HCT116 (cell line): ENCODE data around the gene HLA-F. TPM values are rescaled to one million over a fixed set of nuclear protein-coding genes. Genes with fewer than 3 reads are reported as not detected.

Experiments
- ATAC-seq: fragments of 200-7000 bp; cut with Tn5 transposase; 2 replicates; pipeline ENCODE4 v1.9.1; 2020; ENCODE audit warnings: mild to moderate bottlenecking, moderate library complexity
- BruUV-seq: library from RNA; stranded (reverse); fragments of 400-500 nt; replicated peaks from 2 replicates; lab custom pipeline; 2021; lab: Mats Ljungman, UMichigan
- CTCF ChIA-PET: fragments of 300-600 bp; sonication (Branson Sonifier 250); formaldehyde crosslinking; loops from one replicate; lab custom pipeline; 2021; ENCODE audit warnings: antibody characterized with exemption; lab: Charles Lee
- POLR2A ChIA-PET: fragments of 300-600, 350-600 bp; sonication (Branson Sonifier 250); formaldehyde crosslinking; loops from one replicate; lab custom pipeline; 2021; ENCODE audit warnings: antibody characterized with exemption; lab: Charles Lee
- RAD21 ChIA-PET, 2 experiments: fragments of 300-600 bp; sonication (Branson Sonifier 250); formaldehyde crosslinking; loops; one replicate each; lab custom pipeline; 2023; ENCODE audit warnings: low total read pairs in 2 of 2; ENCODE audit not compliant: uncharacterized antibody in 2 of 2, unreplicated experiment in 2 of 2, low non-redundant PET in 1 of 2; lab: Charles Lee
- DNase-seq: peaks from one replicate; pipeline ENCODE4 v3.0.0-alpha.2; 2010; ENCODE audit warnings: low read depth, low spot score
- H2AFZ ChIP-seq: fragments of 200-600 bp; shearing (Covaris generic), sonication (generic); 2 replicates; pipeline ENCODE4 v1.6.1; 2017; ENCODE audit warnings: low read depth, mixed run types, mixed read lengths, antibody characterized with exemption, low read length; ENCODE audit not compliant: poor library complexity, severe bottlenecking
- H3K27ac ChIP-seq: 2 replicates; pipeline ENCODE4 v1.5.1; 2012; ENCODE audit warnings: low read depth, low read length
- H3K27me3 ChIP-seq: fragments of 200-600 bp; sonication (generic); 2 replicates; pipeline ENCODE4 v1.6.1; 2016; ENCODE audit warnings: mixed run types, low read length, mixed read lengths; ENCODE audit not compliant: insufficient read depth
- H3K36me3 ChIP-seq, 2 experiments: fragments of 200-500 bp in 1 of 2; fragments of 200-600 bp in 1 of 2; sonication (Bioruptor generic) in 1 of 2; sonication (generic) in 1 of 2; 2 replicates each; pipeline versions ENCODE4 v1.5.1 to v1.6.1; 2014 to 2016; ENCODE audit warnings: low read length in 2 of 2, inconsistent platforms in 1 of 2, mixed read lengths in 1 of 2, mixed run types in 1 of 2; ENCODE audit not compliant: insufficient read depth in 2 of 2, control insufficient read depth in 1 of 2
- H3K4me1 ChIP-seq, 2 experiments: fragments of 200-600 bp in 1 of 2; sonication (generic) in 1 of 2; 2 replicates each; pipeline versions ENCODE4 v1.5.1 to v1.6.1; 2012 to 2017; ENCODE audit warnings: low read length in 2 of 2, inconsistent platforms in 1 of 2, mild to moderate bottlenecking in 1 of 2, mixed read lengths in 1 of 2, mixed run types in 1 of 2, moderate library complexity in 1 of 2; ENCODE audit not compliant: insufficient read depth in 2 of 2, control insufficient read depth in 1 of 2
- H3K4me2 ChIP-seq: fragments of 200-600 bp; sonication (generic); 2 replicates; pipeline ENCODE4 v1.6.1; 2017; ENCODE audit warnings: mixed run types, low read length, mixed read lengths
- H3K4me3 ChIP-seq, 2 experiments: fragments of 200-600 bp in 1 of 2; sonication (generic) in 1 of 2; replicated peaks in 1 of 2; 2 replicates each; pipeline ENCODE4 v1.5.1; 2011 to 2016; ENCODE audit warnings: low read length in 2 of 2, control low read depth in 1 of 2, low read depth in 1 of 2, mild to moderate bottlenecking in 1 of 2, mixed read lengths in 1 of 2, mixed run types in 1 of 2
- H3K79me2 ChIP-seq: fragments of 200-600 bp; sonication (generic); 2 replicates; pipeline ENCODE4 v1.6.1; 2017; ENCODE audit warnings: mild to moderate bottlenecking, mixed run types, low read length, moderate library complexity, mixed read lengths; ENCODE audit not compliant: insufficient read depth
- H3K9ac ChIP-seq: fragments of 200-600 bp; sonication (generic); 2 replicates; pipeline ENCODE4 v1.6.1; 2016; ENCODE audit warnings: low read length, mixed read lengths
- H3K9me2 ChIP-seq: fragments of 200-600 bp; sonication (generic), shearing (Covaris generic); 2 replicates; pipeline ENCODE4 v1.6.1; 2017; ENCODE audit warnings: mixed run types, mild to moderate bottlenecking, moderate library complexity; ENCODE audit not compliant: insufficient read depth
- H3K9me3 ChIP-seq, 2 experiments: fragments of 200-500 bp in 1 of 2; fragments of 200-600 bp in 1 of 2; sonication (Bioruptor generic) in 1 of 2; sonication (generic) in 1 of 2; 2 replicates each; pipeline ENCODE4 v1.6.1; 2014 to 2017; ENCODE audit warnings: low read length in 2 of 2, mixed read lengths in 2 of 2, inconsistent platforms in 1 of 2, low read depth in 1 of 2, mild to moderate bottlenecking in 1 of 2, mixed run types in 1 of 2, moderate library complexity in 1 of 2; ENCODE audit not compliant: control insufficient read depth in 1 of 2, insufficient read depth in 1 of 2
- H4K20me1 ChIP-seq: fragments of 200-600 bp; sonication (generic), shearing (Covaris generic); 2 replicates; pipeline ENCODE4 v1.6.1; 2017; ENCODE audit warnings: mixed run types, mild to moderate bottlenecking, moderate library complexity; ENCODE audit not compliant: insufficient read depth
- CBX3 ChIP-seq: IDR thresholded peaks from 2 replicates; pipeline ENCODE4 v1.6.1; 2012; ENCODE audit warnings: low read depth
- CEBPB ChIP-seq: IDR thresholded peaks from 2 replicates; pipeline ENCODE4 v1.6.1; 2012; ENCODE audit warnings: low read depth
- CTCF ChIP-seq, 3 experiments: fragments of 200-600 bp in 1 of 3; sonication (generic) in 1 of 3; IDR thresholded peaks in 2 of 3; conservative IDR thresholded peaks in 1 of 3; 2 replicates each; pipeline ENCODE4 v1.5.1; 2012 to 2017; ENCODE audit warnings: low read depth in 2 of 3, low read length in 2 of 3, antibody characterized with exemption in 1 of 3, borderline replicate concordance in 1 of 3, control low read depth in 1 of 3, mild to moderate bottlenecking in 1 of 3, mixed read lengths in 1 of 3, mixed run types in 1 of 3, moderate library complexity in 1 of 3; ENCODE audit not compliant: insufficient read depth in 1 of 3
- EGR1 ChIP-seq: IDR thresholded peaks from 2 replicates; pipeline ENCODE4 v1.6.1; 2012; ENCODE audit warnings: low read depth
- ELF1 ChIP-seq: IDR thresholded peaks from 2 replicates; pipeline ENCODE4 v1.6.1; 2012; ENCODE audit warnings: low read depth, borderline replicate concordance
- EZH2phosphoT487 ChIP-seq: fragments of 200-600 bp; IDR thresholded peaks from 2 replicates; pipeline ENCODE4 v1.6.1; 2018; ENCODE audit warnings: antibody characterized with exemption, borderline replicate concordance
- FOSL1 ChIP-seq: IDR thresholded peaks from 2 replicates; pipeline ENCODE4 v1.6.1; 2012; ENCODE audit warnings: low read depth
- JUND ChIP-seq: IDR thresholded peaks from 2 replicates; pipeline ENCODE4 v1.6.1; 2012
- MAX ChIP-seq: IDR thresholded peaks from 2 replicates; pipeline ENCODE4 v1.6.1; 2012
- POLR2A ChIP-seq: IDR thresholded peaks from 2 replicates; pipeline ENCODE4 v1.7.0; 2011; ENCODE audit warnings: borderline replicate concordance; ENCODE audit not compliant: insufficient read depth, insufficient read length; ENCODE audit errors: extremely low read depth
- POLR2AphosphoS5 ChIP-seq: IDR thresholded peaks from 2 replicates; pipeline ENCODE4 v1.6.1; 2011; ENCODE audit warnings: mild to moderate bottlenecking, low read depth, low read length, moderate library complexity
- SIN3A ChIP-seq: IDR thresholded peaks from 2 replicates; pipeline ENCODE4 v1.6.1; 2012; ENCODE audit warnings: low read depth
- SP1 ChIP-seq: IDR thresholded peaks from 2 replicates; pipeline ENCODE4 v1.6.1; 2012; ENCODE audit warnings: low read depth
- SRF ChIP-seq: IDR thresholded peaks from 2 replicates; pipeline ENCODE4 v1.6.1; 2012; ENCODE audit warnings: low read depth
- TCF7L2 ChIP-seq: IDR thresholded peaks from 2 replicates; pipeline ENCODE4 v1.7.0; 2011; ENCODE audit warnings: borderline replicate concordance, inconsistent platforms; ENCODE audit not compliant: insufficient read depth, insufficient read length; ENCODE audit errors: extremely low read depth
- YY1 ChIP-seq: IDR thresholded peaks from 2 replicates; pipeline ENCODE4 v1.6.1; 2011; ENCODE audit warnings: low read length, low read depth, moderate library complexity, mild to moderate bottlenecking; ENCODE audit not compliant: insufficient replicate concordance; ENCODE audit errors: extremely low read depth
- ZBTB33 ChIP-seq: IDR thresholded peaks from 2 replicates; pipeline ENCODE4 v1.6.1; 2011; ENCODE audit warnings: mild to moderate bottlenecking, low read length, moderate library complexity; ENCODE audit not compliant: insufficient replicate concordance; ENCODE audit errors: extremely low read depth
- intact Hi-C: fragments of 100-400 bp; cut with micrococcal nuclease; formaldehyde crosslinking; loops from 2 replicates; pipeline ENCODE4 v1.10.0; 2022
- total RNA-seq: library from RNA; stranded (reverse); gene quantifications from one replicate; pipeline ENCODE4 v1.2.1, GENCODE V29; 2021; ENCODE audit not compliant: unreplicated experiment

The HLA-F gene
- total RNA-seq, 1 experiment from 2014 or later = 24.6 TPM

GRCh38 chr6:29769336-29769735, 46.1 kb downstream of the HLA-F start:
- Histone ChIP-seq H3K4me1 (peaks cover 0 to 5% of the 10 kb centered on the region in 2 experiments; a peak in 1 of 4 replicates), H3K79me2 (no peaks in the 10 kb centered on the region), H4K20me1 (no peaks in the 10 kb centered on the region), H3K4me3 (no peak overlapping the region), H2AFZ (no peak overlapping the region), H3K4me2 (no peak overlapping the region), H3K27me3 (no peaks in the 10 kb centered on the region)
- DNase-seq = no peak
- no TSS peak for BruUV-seq
- TF ChIP-seq MAX = no peak
- no peak for TF ChIP-seq TCF7L2
- TF ChIP-seq CTCF (IDR thresholded peaks at IDR 0.05 in 2 of 3, conservative IDR thresholded peaks at IDR 0.05 in 1 of 3; ENCODE audit: borderline replicate concordance in 1 of 3, insufficient read depth in 1 of 3, low read depth in 2 of 3, low read length in 2 of 3) = no peak
- no peak for TF ChIP-seq POLR2AphosphoS5
- no peak for TF ChIP-seq EZH2phosphoT487
- TF ChIP-seq SP1 = no peak
- TF ChIP-seq ELF1 = no peak
- no peak for TF ChIP-seq POLR2A
- TF ChIP-seq SIN3A = no peak
- TF ChIP-seq FOSL1 = no peak
- TF ChIP-seq ZBTB33 = no peak
- no peak for TF ChIP-seq EGR1
- TF ChIP-seq SRF = no peak
- TF ChIP-seq CBX3 = no peak
- no peak for TF ChIP-seq YY1
- TF ChIP-seq JUND = no peak
- TF ChIP-seq CEBPB = no peak
- TF ChIP-seq, all 23 proteins: peak for 0
- no peak for ATAC-seq
- no peaks in the 10 kb centered on the region for H3K9me3 ChIP-seq
- H3K9me2 ChIP-seq = no peaks in the 10 kb centered on the region
- RAD21 ChIA-PET = no interaction called here
- CTCF ChIA-PET = no interaction called here
- H3K27ac ChIP-seq = no peak overlapping the region
- H3K9ac ChIP-seq = no peak overlapping the region
- intact Hi-C loops = no loop called here
- H3K36me3 ChIP-seq = no peaks in the 10 kb centered on the region
- POLR2A ChIA-PET = no interaction called here
